ENCODE measurements around the gene RHOC.

GRCh38 chr1:112708002-112708448, 1.1 kb upstream of the RHOC start:
- TF ChIP-seq POLR2A (IDR thresholded peaks at IDR 0.05; ENCODE audit: low read depth, low read length) (no peak), TAF1 (IDR thresholded peaks at IDR 0.05; ENCODE audit: borderline replicate concordance, low read depth, low read length) (no peak), POLR2AphosphoS5 (IDR thresholded peaks at IDR 0.05; ENCODE audit: low read depth, low read length) (no peak)
